OCI-LY1 (cell line): Measurements from ENCODE around the gene RAB40B.

ENCODE experiments used
- H2AFZ ChIP-seq: fragments of 200-600 bp; sonication (generic), shearing (Covaris generic); 2 replicates; pipeline ENCODE4 v1.6.0; 2014; ENCODE audit warnings: antibody characterized with exemption, mild to moderate bottlenecking, low read length
- H3F3A ChIP-seq: fragments of 200-600 bp; sonication (generic), shearing (Covaris generic); 2 replicates; pipeline ENCODE4 v1.6.0; 2014; ENCODE audit warnings: mild to moderate bottlenecking, antibody characterized with exemption, low read length, moderate library complexity; ENCODE audit not compliant: insufficient read depth
- H3K27ac ChIP-seq: fragments of 200-600 bp; sonication (generic); 2 replicates; pipeline ENCODE4 v1.5.1; 2014; ENCODE audit warnings: low read length, mixed run types, mild to moderate bottlenecking, low read depth; ENCODE audit not compliant: poor library complexity, severe bottlenecking
- H3K27me3 ChIP-seq: fragments of 200-600 bp; sonication (generic); 2 replicates; pipeline ENCODE4 v1.6.0; 2014; ENCODE audit warnings: antibody characterized with exemption, mild to moderate bottlenecking, low read length, moderate library complexity; ENCODE audit not compliant: insufficient read depth
- H3K36me3 ChIP-seq: fragments of 200-600 bp; sonication (generic); 2 replicates; pipeline ENCODE4 v1.6.1; 2014; ENCODE audit warnings: mild to moderate bottlenecking, antibody characterized with exemption, low read length, moderate library complexity, mixed read lengths; ENCODE audit not compliant: insufficient read depth
- H3K4me1 ChIP-seq: fragments of 200-600 bp; sonication (generic); 2 replicates; pipeline ENCODE4 v1.5.1; 2014; ENCODE audit warnings: mild to moderate bottlenecking, low read length, moderate library complexity; ENCODE audit not compliant: insufficient read depth, severe bottlenecking
- H3K4me2 ChIP-seq: fragments of 200-600 bp; sonication (generic), shearing (Covaris generic); 2 replicates; pipeline ENCODE4 v1.6.1; 2014; ENCODE audit warnings: low read length
- H3K4me3 ChIP-seq: fragments of 200-600 bp; sonication (generic); 2 replicates; pipeline ENCODE4 v1.5.1; 2014; ENCODE audit warnings: low read length, low read depth, mild to moderate bottlenecking, mixed read lengths; ENCODE audit not compliant: poor library complexity, severe bottlenecking
- H3K79me2 ChIP-seq: fragments of 200-600 bp; shearing (Covaris generic); 2 replicates; pipeline ENCODE4 v1.6.1; 2016; ENCODE audit warnings: mixed run types, low read length, mixed read lengths; ENCODE audit not compliant: insufficient read depth
- H3K9ac ChIP-seq: fragments of 200-600 bp; sonication (generic), shearing (Covaris generic); 2 replicates; pipeline ENCODE4 v1.6.1; 2014; ENCODE audit warnings: mild to moderate bottlenecking, low read length, mixed read lengths
- H3K9me2 ChIP-seq: fragments of 200-600 bp; sonication (generic), shearing (Covaris generic); 2 replicates; pipeline ENCODE4 v1.6.1; 2014; ENCODE audit warnings: low read depth, mild to moderate bottlenecking, low read length, mixed read lengths
- H3K9me3 ChIP-seq: fragments of 200-600 bp; shearing (Covaris generic); 2 replicates; pipeline ENCODE4 v1.6.1; 2014; ENCODE audit warnings: low read length, mixed read lengths
- H4K20me1 ChIP-seq: fragments of 200-600 bp; sonication (generic), shearing (Covaris generic); 2 replicates; pipeline ENCODE4 v1.6.0; 2016; ENCODE audit warnings: mild to moderate bottlenecking, low read length; ENCODE audit not compliant: insufficient read depth
- CTCF ChIP-seq: fragments of 200-600 bp; sonication (generic), shearing (Covaris generic); IDR thresholded peaks from 2 replicates; pipeline ENCODE4 v1.5.1; 2017; ENCODE audit warnings: mild to moderate bottlenecking, antibody characterized with exemption, low read length, moderate library complexity, mixed read lengths
- EZH2 ChIP-seq: fragments of 200-600 bp; sonication (generic), shearing (Covaris generic); IDR thresholded peaks from 2 replicates; pipeline ENCODE4 v1.8.0; 2017; ENCODE audit warnings: borderline replicate concordance, mixed run types, mild to moderate bottlenecking, antibody characterized with exemption, low read length, moderate library complexity, mixed read lengths

RAB40B gene

GRCh38 chr17:82663381-82664275 lies 34.9 kb downstream of the RAB40B start:
- Histone ChIP-seq H3F3A (no peaks in the 10 kb centered on the region), H3K79me2 (no peaks in the 10 kb centered on the region), H3K9me3 (no peaks in the 10 kb centered on the region), H4K20me1 (no peaks in the 10 kb centered on the region), H3K36me3 (no peaks in the 10 kb centered on the region; the same call in 1 of the 2 replicates), H3K9ac (no peak overlapping the region), H3K9me2 (no peaks in the 10 kb centered on the region), H2AFZ (no peak overlapping the region), H3K4me3 (no peak overlapping the region), H3K4me1 (no peaks in the 10 kb centered on the region), H3K27me3 (no peaks in the 10 kb centered on the region; the same call in 1 of the 2 replicates), H3K27ac (no peak overlapping the region), H3K4me2 (no peak overlapping the region)
- TF ChIP-seq CTCF (no peak), EZH2 (no peak)

DNA sequence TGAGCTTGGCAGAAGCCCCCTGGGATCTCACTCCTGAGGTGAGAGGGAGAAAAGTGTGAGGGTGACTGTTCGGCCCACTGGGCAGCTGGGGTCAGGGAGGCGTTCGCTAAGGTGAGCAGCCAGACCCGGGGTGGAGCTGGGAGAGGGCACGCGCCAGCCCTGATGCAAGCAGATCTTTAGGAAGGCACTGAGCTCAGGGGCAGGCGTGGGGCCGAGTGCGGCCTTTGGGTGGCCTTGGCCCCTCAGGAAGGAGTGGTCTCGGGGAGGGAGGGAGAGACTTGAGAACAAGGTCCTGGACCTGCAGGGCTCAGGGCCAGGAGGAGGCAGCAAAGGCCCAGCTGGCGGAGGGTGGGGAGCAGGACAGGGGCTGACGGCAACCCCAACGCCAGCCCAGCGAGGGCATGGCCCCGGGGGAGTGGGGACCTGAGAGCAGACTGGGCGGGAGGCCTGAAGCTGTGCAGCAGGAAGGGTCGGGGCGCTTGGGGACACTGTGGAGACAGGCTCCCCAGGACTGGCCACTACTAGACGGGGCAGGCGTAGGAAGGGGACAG lies 35.7 kb downstream of the RAB40B start:
- Histone ChIP-seq H3K4me1 (no peaks in the 10 kb centered on the region), H2AFZ (no peak overlapping the region), H3K79me2 (no peaks in the 10 kb centered on the region), H3F3A (no peaks in the 10 kb centered on the region), H3K36me3 (no peaks in the 10 kb centered on the region; the same call in 1 of the 2 replicates), H3K4me3 (no peak overlapping the region), H3K9ac (no peak overlapping the region), H3K9me2 (no peaks in the 10 kb centered on the region), H3K4me2 (no peak overlapping the region), H3K9me3 (no peaks in the 10 kb centered on the region), H3K27ac (no peak overlapping the region), H3K27me3 (no peaks in the 10 kb centered on the region; the same call in 1 of the 2 replicates), H4K20me1 (no peaks in the 10 kb centered on the region)
- no peak for TF ChIP-seq EZH2
- no peak for TF ChIP-seq CTCF

DNA sequence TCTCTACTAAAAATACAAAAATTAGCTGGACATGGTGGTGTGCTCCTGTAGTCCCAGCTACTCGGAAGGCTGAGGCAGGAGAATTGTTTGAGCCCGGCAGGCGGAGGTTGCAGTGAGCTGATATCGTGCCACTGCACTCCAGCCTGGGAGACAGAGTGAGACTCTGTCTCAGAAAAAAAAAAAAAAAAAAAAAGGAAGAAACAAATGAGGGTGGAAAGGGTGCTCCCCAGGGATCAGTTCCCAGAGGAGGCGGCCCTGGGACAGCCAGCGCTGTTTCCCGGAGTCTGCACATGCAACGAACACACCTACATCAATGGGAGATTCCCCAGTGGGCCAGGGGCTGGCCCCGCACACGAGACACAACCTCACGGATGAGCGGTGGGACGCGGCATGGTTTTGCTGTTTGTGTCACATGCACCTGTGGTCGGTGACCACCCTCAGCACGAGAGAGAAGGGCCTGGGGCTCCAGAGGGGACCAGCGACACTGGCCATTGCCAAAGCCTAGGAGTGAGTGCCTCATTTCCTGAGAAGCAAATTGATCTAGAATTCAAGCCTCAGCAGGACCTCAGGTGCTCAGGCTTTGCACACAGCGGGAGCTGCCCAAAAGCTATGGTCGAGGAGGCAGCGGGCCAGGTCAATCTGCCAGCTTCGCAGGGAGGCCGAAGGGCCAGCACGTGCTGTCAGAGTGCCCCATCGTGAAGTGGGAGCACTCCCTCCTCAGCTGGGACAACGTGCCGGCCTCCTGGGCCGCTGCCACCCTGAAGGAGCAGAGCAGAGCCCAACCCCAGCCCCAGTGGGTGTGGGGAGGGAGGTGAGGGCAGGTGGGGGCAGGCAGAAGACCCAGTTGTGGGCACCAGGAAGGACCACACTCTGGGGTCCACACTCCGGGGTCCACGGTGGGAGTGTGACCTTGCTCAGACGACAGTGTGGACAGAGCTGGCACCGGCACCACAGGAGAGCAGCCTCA lies 36.5 kb downstream of the RAB40B start:
- H3F3A ChIP-seq, result no peaks in the 10 kb centered on the region
- no peak overlapping the region for H3K4me2 ChIP-seq
- no peak overlapping the region for H2AFZ ChIP-seq
- H3K27ac ChIP-seq, result no peak overlapping the region
- no peak overlapping the region for H3K9ac ChIP-seq
- no peaks in the 10 kb centered on the region for H3K9me3 ChIP-seq
- H4K20me1 ChIP-seq, result no peaks in the 10 kb centered on the region
- no peaks in the 10 kb centered on the region; the same call in 1 of the 2 replicates for H3K27me3 ChIP-seq
- no peak for TF ChIP-seq EZH2
- no peak for TF ChIP-seq CTCF
- no peak overlapping the region for H3K4me3 ChIP-seq
- H3K36me3 ChIP-seq, result no peaks in the 10 kb centered on the region; the same call in 1 of the 2 replicates
- H3K9me2 ChIP-seq, result no peaks in the 10 kb centered on the region
- no peaks in the 10 kb centered on the region for H3K79me2 ChIP-seq
- H3K4me1 ChIP-seq, result no peaks in the 10 kb centered on the region
